HG03196 (cell line): ENCODE data around the gene DOCK10.

Experiments used
- ATAC-seq: cut with Tn5 transposase; IDR thresholded peaks from one replicate; pipeline ENCODE4 v1.9.1; 2021; ENCODE audit not compliant: unreplicated experiment

Gene DOCK10

DNA sequence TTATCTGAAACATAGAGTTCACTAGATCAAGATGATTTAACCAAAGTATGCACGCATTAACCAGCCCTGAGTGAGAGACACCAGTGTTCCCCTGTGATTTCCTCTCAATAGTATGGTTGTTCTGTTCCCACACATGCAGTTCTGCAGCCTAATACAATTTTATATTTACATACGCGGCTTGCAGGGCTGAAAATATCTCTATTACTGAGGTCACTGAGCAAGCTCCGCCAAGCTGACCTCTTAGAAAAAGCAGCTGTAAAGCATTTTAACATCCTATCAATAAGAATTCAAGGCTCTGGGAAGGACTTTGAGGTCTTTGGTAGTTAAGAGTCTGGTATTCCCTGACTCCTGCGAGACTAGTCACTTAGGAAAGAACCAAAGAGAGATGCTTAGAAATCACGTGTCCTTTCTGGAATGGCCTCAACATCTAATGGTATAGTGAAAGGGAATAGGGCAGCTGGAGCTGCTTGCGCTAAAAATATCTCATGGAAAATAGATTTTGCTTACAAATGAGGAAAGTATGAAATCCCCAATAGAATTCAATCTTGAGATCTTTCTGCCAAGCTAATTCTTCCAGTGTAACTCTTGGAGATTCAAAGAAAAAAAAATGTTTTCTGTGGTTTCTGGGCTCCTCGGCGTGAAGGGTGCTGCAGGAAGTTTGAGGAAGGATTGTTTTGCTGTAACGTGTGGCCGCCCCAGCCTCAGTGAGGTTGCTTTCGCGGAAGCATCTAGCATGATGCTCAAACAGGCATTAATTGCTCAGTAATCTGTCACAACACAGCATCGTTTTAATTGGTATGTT is 59.2 kb downstream of the DOCK10 start:
- peak; percentile 47 for ATAC-seq

DNA sequence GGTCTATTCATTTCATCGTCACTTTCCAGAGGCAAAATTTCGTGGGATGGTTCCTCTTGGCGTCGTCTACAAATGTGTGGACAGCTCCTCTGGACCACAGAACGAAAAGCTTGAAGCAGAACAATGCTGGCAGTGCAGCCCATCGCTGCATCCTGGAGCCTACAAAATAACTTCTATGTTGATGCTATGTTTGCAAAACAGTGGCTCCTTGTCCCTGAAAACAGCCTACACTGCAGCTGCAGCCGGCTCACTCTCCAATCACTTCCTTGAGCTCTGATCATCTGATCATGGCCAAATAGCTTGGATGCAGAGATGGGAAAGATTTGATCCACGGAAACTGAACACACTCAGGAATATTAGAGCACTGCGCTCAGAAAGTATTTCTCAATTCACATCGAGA is 60.0 kb downstream of the DOCK10 start:
- no peak for ATAC-seq

DNA sequence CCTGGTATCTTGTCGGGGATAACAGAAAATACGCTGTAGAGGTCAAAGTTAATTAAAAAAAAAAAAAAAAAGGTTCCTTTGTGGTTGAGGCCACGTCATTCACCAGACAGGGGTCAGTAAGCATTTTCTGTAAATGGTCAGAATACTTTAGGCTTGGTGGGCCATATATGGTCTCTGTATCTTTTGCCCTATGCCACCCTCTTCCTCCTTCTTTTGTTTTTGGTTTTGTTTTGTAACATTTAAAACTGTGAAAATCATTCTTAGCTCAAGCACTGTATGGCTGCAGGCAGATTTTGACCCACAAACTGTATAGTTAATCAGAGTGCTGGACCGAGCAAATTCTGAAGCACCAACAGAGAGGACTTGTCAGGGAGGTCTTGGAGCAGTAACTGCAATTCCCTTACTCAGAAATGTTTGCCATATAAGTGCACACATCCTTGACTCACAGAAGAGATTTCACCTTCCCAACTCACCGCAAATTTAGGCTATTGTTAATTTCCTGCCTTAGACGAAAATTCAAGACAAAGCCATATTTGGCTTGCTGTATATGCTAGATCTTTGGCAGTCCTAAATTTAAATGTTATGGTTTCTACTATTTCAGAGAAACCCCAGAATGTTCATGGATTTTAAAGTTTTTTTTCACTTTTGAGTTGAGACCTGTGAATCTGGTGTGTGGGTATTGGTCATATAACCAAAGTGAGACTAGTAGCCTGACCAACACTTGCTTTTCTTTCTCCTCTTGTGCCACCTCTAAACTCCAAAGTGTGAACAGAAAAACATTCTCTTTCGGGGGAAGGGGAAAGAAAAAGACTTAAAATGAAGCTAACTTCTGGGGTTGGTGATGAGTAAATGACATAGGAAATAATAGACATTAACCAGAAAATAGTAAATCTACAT is 65.4 kb downstream of the DOCK10 start:
- ATAC-seq: no peak

DNA sequence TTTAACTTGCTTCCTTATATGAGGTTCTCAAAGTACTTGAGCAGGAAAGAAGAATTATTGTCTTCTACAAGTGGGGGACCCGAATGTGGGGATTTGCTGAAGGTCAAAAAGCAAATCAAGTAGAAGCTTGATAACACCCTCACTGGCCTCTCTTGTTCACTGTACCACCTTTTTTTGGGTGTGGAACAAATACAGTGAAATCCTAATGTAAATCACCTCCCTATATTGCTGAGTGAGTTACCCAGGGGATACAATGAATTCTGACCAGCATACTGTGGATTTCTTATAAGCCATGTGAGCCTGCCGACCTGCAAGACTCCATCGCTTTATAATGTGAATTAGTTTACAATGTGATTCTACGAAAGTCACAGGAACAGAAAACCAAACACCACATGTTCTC is 66.5 kb downstream of the DOCK10 start:
- no peak for ATAC-seq

DNA sequence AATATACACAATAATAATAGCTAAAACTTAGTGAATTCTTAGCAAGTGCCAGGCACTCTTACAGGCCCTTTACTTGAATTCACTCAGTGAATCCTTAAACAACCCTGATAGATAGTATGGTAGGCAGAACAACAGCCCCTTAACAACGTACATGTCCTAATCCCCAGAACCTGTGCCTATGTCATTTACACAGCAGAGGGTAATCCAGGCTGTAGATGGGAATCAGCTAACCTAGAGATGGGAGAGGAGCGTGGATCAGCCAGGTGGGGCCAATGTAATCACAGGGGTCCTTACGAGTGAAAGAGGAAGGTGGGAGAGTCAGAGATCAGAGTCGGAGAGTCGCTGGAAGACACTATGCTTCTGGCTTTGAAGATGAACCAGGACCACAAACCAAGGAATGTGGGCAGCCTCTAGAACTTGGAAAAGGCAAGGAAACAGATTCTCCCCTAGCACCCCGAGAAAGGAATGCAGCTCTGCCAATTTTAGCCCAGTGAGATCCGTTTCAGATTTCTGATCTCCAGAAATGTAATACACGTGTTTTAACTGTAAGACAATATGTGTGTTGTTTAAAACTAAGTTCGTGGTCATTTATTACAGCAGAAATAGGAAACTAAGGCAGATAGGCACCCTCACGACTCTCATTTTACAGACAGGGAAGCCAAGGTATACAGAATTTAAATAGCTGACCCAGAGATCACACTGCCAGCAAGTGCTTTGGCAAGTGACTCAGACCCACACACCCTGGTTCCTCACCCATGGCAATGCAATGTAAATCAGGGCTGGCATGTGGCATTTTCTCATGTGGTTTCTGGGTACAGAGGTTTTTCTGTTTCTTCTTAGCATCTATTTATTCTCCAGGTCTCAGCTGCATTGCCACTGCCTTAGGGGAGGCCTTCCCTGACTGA is 68.9 kb downstream of the DOCK10 start:
- ATAC-seq: peak; percentile 48

DNA sequence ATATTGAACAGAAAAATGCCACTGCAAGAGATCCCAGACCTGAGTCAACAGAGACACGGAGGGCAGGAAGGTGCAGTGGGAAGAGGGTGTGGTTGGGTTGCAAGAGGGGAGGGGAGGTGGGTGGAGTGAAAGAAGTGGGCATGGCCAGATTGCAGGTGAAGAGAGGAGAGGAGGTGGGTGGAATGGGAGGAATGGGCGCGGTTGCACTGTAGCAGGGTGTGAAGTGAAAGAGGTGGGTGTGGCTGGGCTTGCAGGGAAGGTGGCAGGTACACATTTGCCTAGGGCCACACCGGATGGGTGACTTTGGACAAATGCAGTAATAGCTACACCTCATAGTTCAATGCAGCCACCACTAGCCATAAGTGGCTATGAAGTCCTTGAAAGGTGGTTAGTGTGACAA is 71.1 kb downstream of the DOCK10 start:
- no peak for ATAC-seq

DNA sequence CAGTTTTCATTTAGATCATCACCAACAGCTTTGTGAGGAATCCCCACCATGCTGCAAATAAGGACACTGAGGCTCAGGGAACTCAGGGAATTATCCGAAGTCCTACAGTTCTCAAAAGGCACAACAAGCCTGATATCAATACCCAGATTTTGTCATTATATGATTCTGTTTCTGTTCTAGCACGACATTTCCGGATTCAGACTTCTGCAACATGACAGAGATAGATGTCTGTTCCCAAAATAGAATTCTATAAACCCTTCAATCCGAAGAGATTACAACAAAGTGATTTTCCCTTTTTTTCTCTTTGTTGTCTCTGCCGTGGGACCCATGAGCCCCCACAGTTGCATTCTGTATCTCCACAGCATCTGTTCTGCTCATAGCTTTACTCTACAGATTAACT is 72.0 kb downstream of the DOCK10 start:
- ATAC-seq: peak; percentile 16

DNA sequence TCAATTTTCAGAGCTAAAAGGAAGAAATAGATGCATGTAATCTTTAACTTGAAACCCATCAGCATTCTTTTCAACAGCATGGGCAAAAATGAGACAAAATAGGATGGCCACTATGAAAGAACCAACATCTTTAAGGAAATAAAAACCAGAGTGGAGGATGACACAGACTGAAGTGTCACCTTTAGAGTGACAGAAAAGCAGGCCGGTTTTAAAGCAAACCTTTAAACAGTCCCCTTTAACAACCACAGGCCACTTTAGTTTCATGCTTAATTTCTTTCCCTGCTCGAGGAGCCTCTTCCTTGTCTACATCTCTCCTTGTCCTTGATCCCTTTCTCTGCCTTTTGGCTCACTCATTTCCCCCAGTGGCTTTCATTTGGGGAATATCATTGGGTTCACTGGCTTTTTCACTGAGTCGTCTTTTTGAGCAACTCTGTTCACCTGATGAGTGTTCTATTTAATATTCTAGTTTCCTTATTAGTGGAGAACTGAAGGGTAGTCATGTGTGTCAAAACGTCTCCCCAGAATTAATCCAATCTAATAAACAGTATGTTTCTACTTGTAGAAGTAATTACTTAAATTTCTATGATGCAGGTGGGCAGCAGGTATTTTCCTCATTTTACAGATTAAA is 72.5 kb downstream of the DOCK10 start:
- peak; percentile 45 for ATAC-seq

DNA sequence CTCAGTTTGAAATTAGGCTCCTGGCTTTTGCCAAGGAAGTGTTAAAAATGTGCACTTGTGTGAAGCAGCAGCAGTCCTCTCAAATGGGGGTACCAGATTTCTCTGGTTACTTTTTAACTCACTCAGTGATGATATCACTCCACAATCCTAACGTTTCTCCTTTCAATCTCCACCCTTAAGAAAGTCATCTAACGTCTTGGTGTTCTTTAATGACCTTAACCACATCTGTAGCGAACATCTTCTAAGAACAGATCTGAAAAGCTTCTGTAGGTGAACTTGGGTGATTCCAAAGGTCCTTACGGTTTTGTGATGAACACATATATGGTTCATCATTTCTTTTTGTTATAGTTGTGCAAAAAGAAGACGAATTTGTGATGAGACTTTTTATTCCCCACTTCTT is 73.2 kb downstream of the DOCK10 start:
- no peak for ATAC-seq

DNA sequence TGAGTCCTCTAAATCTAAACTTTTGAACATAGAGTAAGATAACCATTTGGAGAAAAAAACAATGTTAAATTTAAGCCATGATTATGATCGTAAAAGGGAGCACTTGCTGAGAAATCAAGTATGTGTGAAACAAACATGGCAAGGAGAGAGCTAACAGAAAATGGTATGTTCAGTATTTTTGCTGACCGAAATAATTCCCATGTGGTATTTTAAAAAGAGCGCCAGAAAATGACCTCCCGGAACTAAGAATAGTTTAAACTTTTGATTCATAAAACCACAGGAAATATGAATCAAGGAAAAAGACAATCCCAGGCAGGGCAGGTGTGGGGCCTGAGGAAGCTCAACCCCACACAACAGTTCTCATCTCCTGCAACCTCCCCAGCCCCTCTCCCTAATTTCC is 74.2 kb downstream of the DOCK10 start:
- no peak for ATAC-seq

DNA sequence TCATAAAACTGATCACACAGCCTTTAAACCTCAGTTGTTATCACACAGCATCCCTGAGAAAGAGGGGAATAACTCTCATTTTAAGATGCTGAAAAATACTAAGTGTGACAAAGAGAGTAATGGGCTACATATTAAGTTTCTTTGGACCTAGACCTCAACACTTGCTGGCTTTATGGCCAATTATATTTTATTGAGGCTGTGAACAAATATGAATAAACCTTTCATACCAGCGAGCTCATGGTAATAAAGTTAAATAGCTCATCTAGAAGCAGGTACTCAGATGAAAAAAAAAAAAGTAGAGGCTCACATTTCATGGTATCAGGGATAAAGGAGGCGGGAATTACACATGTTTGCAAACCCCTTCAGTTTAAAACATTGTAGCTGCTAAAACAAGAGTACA is 75.7 kb downstream of the DOCK10 start:
- no peak for ATAC-seq

DNA sequence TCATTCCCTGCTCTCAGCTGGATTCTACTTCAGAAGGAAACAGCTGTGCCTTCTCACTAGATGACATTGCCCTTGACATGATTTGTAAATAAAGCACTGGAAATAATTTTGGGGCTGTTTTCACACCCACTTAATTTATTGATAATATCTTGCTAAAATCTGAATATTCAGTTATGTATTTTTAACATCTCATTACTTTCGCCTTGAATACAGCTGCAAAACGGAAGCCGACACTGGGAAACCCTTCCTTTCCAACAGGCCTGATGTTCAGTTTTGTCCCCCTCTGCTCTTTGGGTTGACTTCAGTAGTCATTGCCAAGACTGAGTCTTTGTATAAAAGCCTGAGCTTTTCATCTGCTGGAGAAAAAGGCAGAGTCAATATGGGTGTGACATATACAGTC is 82.7 kb downstream of the DOCK10 start:
- no peak for ATAC-seq

DNA sequence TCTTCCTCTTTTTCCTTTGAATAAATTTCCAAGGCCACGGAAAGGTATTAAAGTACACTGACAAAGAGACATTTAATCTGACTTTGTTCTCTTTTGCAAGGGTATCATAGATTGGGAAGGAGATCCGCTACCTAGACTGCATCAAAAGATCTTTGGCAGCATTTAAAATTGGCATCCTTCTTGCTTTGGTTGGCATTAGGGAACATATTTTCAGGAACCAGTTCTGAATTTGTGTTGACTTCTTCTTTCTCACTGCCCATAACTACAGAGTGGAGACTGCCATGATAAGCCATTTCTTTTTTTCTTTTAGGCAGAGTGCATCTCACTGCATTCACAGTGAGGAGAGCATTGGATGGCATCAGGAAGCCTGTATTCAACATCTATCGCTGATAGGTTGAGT is 83.4 kb downstream of the DOCK10 start:
- no peak for ATAC-seq

DNA sequence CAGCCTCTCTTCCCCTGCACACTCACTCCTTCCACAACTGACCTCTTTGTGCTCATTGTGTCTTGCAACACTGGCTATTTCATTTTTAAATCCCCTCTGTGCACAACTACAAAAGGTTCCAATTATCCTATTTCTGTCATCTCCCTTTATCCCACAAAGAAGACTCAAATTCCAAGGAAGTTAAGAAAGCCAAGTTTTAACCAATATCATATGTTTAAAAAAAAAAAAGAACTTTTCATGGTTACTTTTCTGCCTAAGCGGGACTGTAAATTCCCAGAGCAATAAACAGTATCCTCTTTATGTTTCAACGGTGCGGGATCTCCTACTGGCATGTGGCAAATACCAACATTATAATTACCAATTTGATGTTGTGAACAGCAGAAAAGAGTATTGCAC is 83.8 kb downstream of the DOCK10 start:
- no peak for ATAC-seq

DNA sequence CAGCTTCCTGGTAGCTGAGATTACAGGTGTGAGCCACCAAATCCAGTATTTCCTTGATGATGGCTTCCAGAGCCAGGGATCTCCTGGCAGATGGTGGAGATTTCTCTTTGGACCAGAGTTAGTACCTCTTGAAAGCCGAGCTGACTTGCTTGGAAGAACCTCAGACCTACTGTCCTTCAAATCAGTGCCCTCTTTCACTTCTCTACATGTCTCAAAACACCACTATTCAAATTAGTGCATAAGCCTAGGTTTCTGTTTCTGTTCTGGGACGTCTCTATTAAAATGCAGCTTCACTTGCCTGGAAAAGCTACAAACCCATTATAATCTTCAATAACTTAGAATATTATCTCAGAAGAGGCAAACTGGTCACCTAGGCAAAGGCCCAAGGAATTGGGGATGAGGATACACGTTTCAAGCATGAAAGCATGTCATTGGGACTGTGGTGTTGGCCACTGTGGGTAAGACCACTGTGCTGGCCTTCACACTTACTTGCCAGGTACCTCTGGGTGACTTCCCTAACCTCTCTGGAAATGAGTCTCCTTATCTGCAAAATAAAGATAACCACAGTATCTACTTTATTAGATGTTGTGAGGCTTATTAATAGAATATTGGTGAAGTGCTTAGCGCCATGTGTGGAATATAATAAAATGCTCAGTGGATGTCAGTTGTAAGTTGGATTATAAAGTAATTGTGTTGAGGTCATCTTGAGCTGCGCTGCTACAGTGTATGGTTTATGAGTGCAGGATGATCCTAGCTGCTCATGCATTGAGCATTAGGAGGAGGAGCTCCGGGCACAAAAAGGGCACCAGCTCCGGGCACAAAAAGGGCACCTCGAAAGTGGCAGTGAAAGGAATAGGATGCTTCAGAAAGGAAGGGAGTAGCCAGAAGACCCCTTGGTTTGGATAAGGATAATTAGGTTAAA is 84.5 kb downstream of the DOCK10 start:
- ATAC-seq: peak; percentile 87

DNA sequence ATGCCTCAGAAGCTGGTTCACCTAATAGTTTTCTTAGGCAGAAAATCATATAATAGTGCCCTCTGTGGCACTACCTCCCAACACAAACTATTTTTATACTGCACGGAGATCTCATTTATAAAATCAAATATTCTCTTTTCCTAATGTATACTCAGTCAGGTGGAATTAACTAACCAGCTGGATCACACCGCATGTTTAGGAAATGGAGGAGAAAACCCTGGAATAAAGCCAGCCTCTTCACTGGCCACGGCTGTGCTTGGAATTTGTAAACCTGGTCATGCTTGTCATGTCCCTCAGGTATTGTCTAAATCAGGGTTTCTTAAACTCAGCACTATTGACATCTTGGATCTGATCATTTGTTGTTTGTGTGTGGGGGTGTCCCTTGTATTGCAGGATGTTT is 85.6 kb downstream of the DOCK10 start:
- ATAC-seq: no peak

DNA sequence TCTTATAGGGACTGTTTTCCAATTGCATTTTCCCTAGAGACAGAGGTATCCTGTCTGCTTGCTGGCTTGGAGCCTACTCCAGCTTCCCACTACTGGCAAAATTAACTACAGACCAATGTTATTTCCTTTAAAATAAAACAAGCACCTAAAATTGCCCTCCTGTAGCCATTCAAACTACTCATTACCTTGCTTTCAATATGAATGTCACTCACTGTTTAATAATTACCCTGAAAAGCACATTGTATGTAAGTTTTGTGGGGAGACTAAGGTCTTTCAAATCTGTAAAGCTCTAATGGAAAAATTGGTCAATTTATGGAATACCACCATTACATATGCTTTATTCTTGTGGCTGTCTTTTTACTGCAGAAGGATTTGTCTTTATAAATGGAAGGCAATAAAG is 87.3 kb downstream of the DOCK10 start:
- ATAC-seq: peak; percentile 35

DNA sequence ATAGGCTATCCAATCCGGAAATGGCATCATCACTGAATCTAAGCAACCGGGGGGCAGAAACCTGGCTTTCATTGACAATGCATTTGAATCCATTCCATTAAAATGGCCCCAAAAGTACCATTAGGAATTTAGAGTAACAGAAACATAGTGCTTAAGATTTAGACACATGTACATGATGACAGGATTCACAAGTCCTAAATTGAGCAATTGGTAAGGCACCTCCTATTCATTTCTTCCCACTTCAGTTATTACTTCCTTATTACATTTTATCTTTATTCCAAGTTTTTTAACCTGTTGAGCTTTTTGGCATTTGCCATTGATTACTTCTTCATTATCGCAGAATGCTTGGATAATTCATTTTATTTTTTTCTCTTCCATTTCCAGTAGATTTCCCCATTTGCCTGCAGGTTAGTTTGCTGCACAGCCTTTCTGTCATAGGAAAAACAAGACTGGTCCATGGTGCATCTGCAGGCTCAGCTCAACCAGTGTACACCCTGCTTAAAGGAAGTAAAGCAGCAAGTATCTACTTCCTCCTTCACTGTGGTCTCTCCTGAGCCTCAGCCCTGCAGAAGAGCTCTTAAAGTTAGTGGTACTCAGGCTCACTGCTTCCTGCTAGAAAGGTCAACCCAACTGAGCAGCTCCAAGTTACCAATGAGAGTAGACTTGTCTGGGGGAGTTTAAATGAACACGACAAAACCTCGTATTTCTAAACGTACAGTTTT is 89.2 kb downstream of the DOCK10 start:
- ATAC-seq: peak; percentile 60
